ENCODE data around the gene KLHL36. TPM values are rescaled to one million over a fixed set of nuclear protein-coding genes. Genes with fewer than 3 reads are reported as not detected.

The KLHL36 gene
- total RNA-seq, 1 donor from 2014 or later, result 53.0 TPM

GRCh38 chr16:84648595-84649510, 542 bp downstream of the KLHL36 start:
- no peaks in the 10 kb centered on the region for H3K9me3 ChIP-seq
- H3K4me3 ChIP-seq, result peak overlapping the region; percentile 79
- H3K27me3 ChIP-seq (ENCODE audit: low read depth), result no peaks in the 10 kb centered on the region
- H3K27ac ChIP-seq, result peak overlapping the region; percentile 83
- intact Hi-C loops (cut with DNase I), result no loop called here
- peaks cover 9% of the 10 kb centered on the region for H3K4me1 ChIP-seq
- DNase-seq (peak; percentile 79), ATAC-seq (peak; percentile 81 to 88)
- H3K36me3 ChIP-seq, result peaks cover 33% of the 10 kb centered on the region
- no peak for TF ChIP-seq CTCF (IDR thresholded peaks at IDR 0.05)

- intact Hi-C loops (cut with DNase I), result no loop called here
These were observed 1.2 kb downstream of the KLHL36 start for GRCh38 chr16:84649511-84649861.

GRCh38 chr16:84650062-84650991, 2.0 kb downstream of the KLHL36 start:
- ATAC-seq, result no peak
- TF ChIP-seq CTCF (IDR thresholded peaks at IDR 0.05), result no peak
- peaks cover 9% of the 10 kb centered on the region for H3K4me1 ChIP-seq
- intact Hi-C loops (cut with DNase I), result no loop called here
- H3K9me3 ChIP-seq, result no peaks in the 10 kb centered on the region
- no peaks in the 10 kb centered on the region for H3K27me3 ChIP-seq (ENCODE audit: low read depth)
- no peak overlapping the region for H3K4me3 ChIP-seq
- DNase-seq, result no peak
- no peak overlapping the region for H3K27ac ChIP-seq
- H3K36me3 ChIP-seq, result peaks cover 47% of the 10 kb centered on the region

More at GRCh38 chr16:84649511-84649861, 1.2 kb downstream of the KLHL36 start:
- H3K4me1 ChIP-seq, result peaks cover 9% of the 10 kb centered on the region
- DNase-seq, result no peak
- ATAC-seq, result no peak
- H3K9me3 ChIP-seq, result no peaks in the 10 kb centered on the region
- H3K36me3 ChIP-seq, result peaks cover 39% of the 10 kb centered on the region
- H3K27ac ChIP-seq, result peak overlapping the region; percentile 83
- peak overlapping the region; percentile 79 for H3K4me3 ChIP-seq
- no peaks in the 10 kb centered on the region for H3K27me3 ChIP-seq (ENCODE audit: low read depth)
- TF ChIP-seq CTCF (IDR thresholded peaks at IDR 0.05), result no peak

- TF ChIP-seq CTCF (IDR thresholded peaks at IDR 0.05), result no peak
- Histone ChIP-seq H3K4me3 (no peak overlapping the region), H3K27ac (no peak overlapping the region), H3K4me1 (peaks cover 5% of the 10 kb centered on the region), H3K9me3 (no peaks in the 10 kb centered on the region), H3K36me3 (peaks cover 67% of the 10 kb centered on the region), H3K27me3 (ENCODE audit: low read depth) (no peaks in the 10 kb centered on the region)
- ATAC-seq (no peak), DNase-seq (no peak)
- intact Hi-C loops (cut with DNase I), result no loop called here
These were observed 4.3 kb downstream of the KLHL36 start for GRCh38 chr16:84652566-84652965.

- Histone ChIP-seq H3K36me3 (peaks cover 83% of the 10 kb centered on the region), H3K27ac (no peak overlapping the region), H3K9me3 (no peaks in the 10 kb centered on the region), H3K4me1 (no peaks in the 10 kb centered on the region), H3K4me3 (no peak overlapping the region), H3K27me3 (ENCODE audit: low read depth) (no peaks in the 10 kb centered on the region)
- TF ChIP-seq CTCF (IDR thresholded peaks at IDR 0.05), result no peak
- intact Hi-C loops (cut with DNase I), result no loop called here
- DNase-seq, result no peak
- ATAC-seq, result no peak
These were observed 5.9 kb downstream of the KLHL36 start for GRCh38 chr16:84654238-84654637.

All from lower lobe of right lung (tissue), 2 donors.